NCI-H446 treated with DMSO at 0.1 percent for 48 hours (cell line): Measurements from ENCODE around the gene FASTK.

Experiments
- DNase-seq: peaks from one replicate; lab custom pipeline; 2025; lab: John Stamatoyannopoulos, UW

The FASTK gene

GRCh38 chr7:151118108-151119054, 37.8 kb upstream of the FASTK start:
- no peak for DNase-seq

DNA sequence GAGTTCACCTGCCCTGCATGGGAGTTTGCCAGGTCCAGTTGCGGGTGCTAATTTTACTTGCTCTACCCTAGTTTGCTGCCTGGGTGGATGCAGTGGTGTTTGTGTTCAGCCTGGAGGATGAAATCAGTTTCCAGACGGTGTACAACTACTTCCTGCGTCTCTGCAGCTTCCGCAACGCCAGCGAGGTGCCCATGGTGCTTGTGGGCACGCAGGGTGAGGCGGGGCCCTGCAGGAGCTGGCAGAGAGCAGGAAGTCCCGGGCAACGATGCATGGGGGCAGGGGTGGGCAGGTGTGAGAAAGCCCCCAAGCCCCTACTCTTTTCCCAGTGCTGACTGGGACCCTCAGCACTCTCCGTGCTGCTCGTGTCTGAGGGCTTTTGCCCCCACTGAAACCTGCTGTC, 37.0 kb upstream of the FASTK start:
- no peak for DNase-seq

GRCh38 chr7:151116603-151117440, 36.2 kb upstream of the FASTK start:
- DNase-seq: no peak

- no peak for DNase-seq
Observed at GRCh38 chr7:151115836-151116418, 35.3 kb upstream of the FASTK start.

- DNase-seq: no peak
Observed at GRCh38 chr7:151115121-151115835, 34.7 kb upstream of the FASTK start.

- no peak for DNase-seq
Observed at GRCh38 chr7:151114151-151115090, 33.8 kb upstream of the FASTK start.

DNA sequence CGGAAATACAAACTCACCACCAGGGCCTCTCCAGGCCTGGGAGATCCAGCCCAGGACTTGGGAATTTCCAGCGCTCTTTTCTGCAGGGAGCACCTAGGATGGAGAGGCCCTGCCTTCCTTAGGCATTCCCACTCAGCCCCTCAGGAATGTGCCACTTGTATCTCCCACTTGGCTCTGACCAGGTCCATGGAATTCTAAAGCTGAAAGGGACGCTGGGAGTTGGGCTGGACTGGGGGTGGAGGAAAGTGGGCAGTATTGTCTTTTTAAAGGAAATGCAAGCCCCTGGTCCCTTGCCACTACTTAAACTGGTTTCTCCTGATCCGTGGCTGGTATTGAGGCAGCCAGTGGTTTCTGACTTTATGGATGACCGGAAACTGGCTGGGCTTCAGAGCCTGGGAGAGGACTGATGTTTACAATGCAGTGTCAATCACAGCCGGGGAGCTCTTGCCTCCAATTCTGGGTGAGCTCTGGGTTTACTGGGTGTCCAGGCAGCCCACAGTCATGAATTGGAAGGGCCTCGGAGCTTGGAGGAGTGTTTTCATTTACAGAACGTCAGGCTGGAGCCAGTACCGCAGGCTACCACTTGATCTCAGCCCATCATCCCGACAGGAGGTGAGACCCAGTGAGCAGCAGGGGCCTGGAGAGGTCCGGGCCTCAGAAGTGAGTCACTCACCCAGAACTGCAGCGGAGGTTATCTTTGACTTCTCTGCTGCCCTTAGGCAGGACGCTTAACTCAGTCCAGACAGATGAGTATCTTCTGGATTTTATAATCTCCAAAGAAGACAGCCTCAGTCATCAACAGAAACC, 32.9 kb upstream of the FASTK start:
- DNase-seq: no peak

GRCh38 chr7:151110941-151111645, 30.5 kb upstream of the FASTK start:
- no peak for DNase-seq

DNA sequence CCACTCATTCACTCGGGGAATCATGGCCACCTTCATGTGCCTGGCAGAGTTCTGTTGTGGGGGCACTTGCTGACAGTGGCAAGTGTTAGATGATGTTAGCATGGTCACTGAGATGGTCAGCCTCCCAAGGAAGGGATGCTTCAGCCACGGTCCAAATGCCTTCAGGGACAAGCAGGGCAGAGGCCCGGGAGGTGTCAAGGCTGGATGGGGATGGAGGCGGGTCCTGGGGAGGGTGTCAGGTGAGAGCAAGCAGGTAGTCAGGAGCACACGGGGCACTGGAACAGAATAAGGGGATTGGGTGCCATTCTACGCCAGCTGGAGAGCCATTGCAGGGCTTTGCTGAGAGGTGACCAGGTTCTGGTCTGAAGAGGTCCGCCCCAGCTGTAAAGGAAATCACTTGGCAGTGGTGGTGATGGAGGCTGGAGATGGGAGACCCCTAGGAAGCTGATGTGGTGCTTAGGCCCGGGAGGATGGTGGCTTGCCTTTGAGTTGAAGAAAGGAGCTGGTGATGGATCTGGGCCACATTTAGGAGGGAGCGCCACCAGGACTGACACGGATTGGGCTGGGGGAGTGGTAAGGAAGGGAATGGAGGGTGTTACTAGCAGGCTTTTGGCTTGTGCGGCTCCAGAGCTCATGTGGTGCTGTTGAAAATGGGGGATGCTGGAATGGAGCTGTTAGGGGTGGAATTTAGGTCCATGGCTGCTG, 29.8 kb upstream of the FASTK start:
- DNase-seq: no peak

- no peak for DNase-seq
Observed at GRCh38 chr7:151109094-151110048, 28.8 kb upstream of the FASTK start.

DNA sequence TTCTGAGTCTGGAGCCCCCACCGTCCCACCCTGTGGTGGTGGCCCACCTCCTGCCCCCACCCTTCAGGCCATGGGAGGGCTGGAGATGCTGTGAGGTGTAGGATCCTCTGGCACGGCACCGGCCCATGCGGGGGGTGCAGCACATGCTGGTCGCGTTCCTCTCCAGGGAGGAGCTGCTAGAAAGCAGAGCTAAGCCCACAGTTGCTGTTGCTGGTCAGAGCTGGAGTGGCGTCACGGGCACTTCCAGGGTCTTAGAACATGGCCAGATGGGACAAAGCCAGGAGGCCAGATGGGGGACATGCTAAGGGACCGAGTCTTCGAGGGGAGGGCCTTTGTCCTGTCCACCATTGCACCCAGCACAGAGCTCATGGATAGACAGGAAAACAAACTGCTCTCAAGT, 27.3 kb upstream of the FASTK start:
- no peak for DNase-seq

DNA sequence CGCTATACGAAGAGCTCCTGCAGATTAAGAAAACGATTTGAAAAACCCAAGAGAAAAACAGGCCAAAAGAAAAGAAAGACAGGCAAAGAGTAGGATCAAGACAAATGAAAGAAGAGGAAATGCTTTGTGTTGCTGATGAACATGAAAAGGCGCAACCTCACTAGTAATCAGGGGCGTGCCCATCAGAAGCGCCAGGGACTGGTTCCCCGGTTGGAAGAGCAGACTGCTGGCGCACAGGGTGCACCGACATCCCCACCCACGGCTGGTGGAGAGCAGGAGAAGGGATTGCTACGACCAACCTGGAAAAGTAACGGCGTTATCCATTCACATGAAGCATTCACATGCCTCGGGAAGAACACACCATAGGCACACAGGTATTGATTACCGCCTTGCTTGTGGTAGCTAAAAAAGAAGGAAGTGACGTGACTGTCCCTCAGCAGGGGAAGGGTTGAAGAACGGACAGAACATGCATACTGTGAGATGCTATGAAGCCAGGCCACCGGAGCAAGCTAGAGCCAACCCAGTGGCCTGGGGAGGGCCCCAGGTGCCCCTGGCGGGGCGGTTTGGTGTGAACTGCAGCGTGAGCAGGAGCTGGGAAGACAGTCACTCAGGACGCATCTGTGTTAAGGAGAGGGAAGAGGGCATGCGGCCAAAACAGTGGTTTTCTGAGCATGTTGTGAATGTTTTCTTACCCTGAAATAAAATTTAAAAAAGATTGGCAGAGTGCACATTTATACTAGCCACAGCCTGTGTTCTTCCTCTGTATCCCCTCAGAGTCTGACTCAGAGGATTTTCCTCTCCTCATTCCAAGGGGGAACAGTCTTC, 24.0 kb upstream of the FASTK start:
- DNase-seq: no peak

- DNase-seq: no peak
Observed at GRCh38 chr7:151103973-151104372, 23.4 kb upstream of the FASTK start.

- DNase-seq: no peak
Observed at GRCh38 chr7:151102991-151103390, 22.4 kb upstream of the FASTK start.

- DNase-seq: no peak
Observed at GRCh38 chr7:151101621-151102396, 21.2 kb upstream of the FASTK start.

- no peak for DNase-seq
Observed at GRCh38 chr7:151100921-151101320, 20.3 kb upstream of the FASTK start.
